Panc1 (cell line): ENCODE measurements around the gene ADSL.

ENCODE experiments used
- CTCF ChIP-seq: fragments of 450-650 bp; IDR thresholded peaks from 2 replicates; pipeline ENCODE4 v1.5.1; 2017; ENCODE audit warnings: mild to moderate bottlenecking
- POLR2AphosphoS5 ChIP-seq: IDR thresholded peaks from 2 replicates; pipeline ENCODE4 v1.6.1; 2012; ENCODE audit warnings: mild to moderate bottlenecking, low read depth, low read length, moderate library complexity
- SIN3A ChIP-seq: IDR thresholded peaks from 2 replicates; pipeline ENCODE4 v1.6.1; 2012; ENCODE audit warnings: low read depth, mild to moderate bottlenecking, low read length, moderate library complexity, borderline replicate concordance; ENCODE audit not compliant: insufficient read depth
- TCF7L2 ChIP-seq: IDR thresholded peaks from 2 replicates; pipeline ENCODE4 v1.6.1; 2011; ENCODE audit warnings: mild to moderate bottlenecking, low read depth, low read length, inconsistent platforms

GRCh38 chr22:40394607-40395006 is 48.3 kb downstream of the ADSL start:
- TF ChIP-seq CTCF (no peak), POLR2AphosphoS5 (no peak), TCF7L2 (no peak), SIN3A (no peak)
